ENCODE results near the gene SLC39A8.
"Not testable (repeated sequence)": the region's sequence is repeated elsewhere in the genome, so short reads cannot be mapped to it uniquely, and the experiment has no call there.

Gene SLC39A8

GRCh38 chr4:102344954-102345794 is at the start of gene SLC39A8:
Gene SLC39A8 (minus strand): TSS chr4:102345482. CDS start chr4:102344662, 820 bp downstream.
- TF ChIP-seq CTCF (IDR thresholded peaks at IDR 0.05; ENCODE audit: extremely low read depth, missing control alignments) = peak; percentile 66
- DNase-seq (ENCODE audit: low spot score) = peak; percentile 92

GRCh38 chr4:102392033-102392744 is 46.9 kb upstream of the SLC39A8 start:
- DNase-seq (ENCODE audit: low spot score) = no peak

GRCh38 chr4:102390438-102390837 is 45.2 kb upstream of the SLC39A8 start:
- peak; percentile 15 for DNase-seq (ENCODE audit: low spot score)
- no peak for TF ChIP-seq CTCF (IDR thresholded peaks at IDR 0.05; ENCODE audit: extremely low read depth, missing control alignments)

More at GRCh38 chr4:102392033-102392744, 46.9 kb upstream of the SLC39A8 start:
- no peak for TF ChIP-seq CTCF (IDR thresholded peaks at IDR 0.05; ENCODE audit: extremely low read depth, missing control alignments)

GRCh38 chr4:102388611-102389010 is 43.3 kb upstream of the SLC39A8 start:
- no peak for DNase-seq (ENCODE audit: low spot score)
- TF ChIP-seq CTCF (IDR thresholded peaks at IDR 0.05; ENCODE audit: extremely low read depth, missing control alignments) = no peak

- DNase-seq (ENCODE audit: low spot score) = no peak
- no peak for TF ChIP-seq CTCF (IDR thresholded peaks at IDR 0.05; ENCODE audit: extremely low read depth, missing control alignments)
These were observed 42.4 kb upstream of the SLC39A8 start for GRCh38 chr4:102387552-102388150.

DNA sequence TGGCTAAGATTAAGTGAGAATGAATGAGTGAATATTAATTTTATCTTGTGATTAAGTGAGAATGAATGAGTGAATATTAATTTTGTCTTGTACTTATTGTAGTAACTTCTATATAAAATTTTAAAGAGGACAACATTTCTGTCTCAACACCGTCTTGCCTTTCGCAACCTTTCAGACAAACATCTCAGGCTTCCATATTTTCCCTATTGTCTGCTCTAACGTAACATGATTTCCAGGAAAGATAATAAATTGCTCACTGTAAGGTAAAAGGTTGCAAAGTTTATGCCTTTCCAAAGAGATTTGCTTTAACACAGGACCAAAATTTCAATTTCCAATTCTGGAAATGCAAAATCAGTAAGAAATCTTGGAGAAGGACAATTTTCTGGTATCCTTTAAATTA is 41.7 kb upstream of the SLC39A8 start:
- no peak for TF ChIP-seq CTCF (IDR thresholded peaks at IDR 0.05; ENCODE audit: extremely low read depth, missing control alignments)
- no peak for DNase-seq (ENCODE audit: low spot score)

DNA sequence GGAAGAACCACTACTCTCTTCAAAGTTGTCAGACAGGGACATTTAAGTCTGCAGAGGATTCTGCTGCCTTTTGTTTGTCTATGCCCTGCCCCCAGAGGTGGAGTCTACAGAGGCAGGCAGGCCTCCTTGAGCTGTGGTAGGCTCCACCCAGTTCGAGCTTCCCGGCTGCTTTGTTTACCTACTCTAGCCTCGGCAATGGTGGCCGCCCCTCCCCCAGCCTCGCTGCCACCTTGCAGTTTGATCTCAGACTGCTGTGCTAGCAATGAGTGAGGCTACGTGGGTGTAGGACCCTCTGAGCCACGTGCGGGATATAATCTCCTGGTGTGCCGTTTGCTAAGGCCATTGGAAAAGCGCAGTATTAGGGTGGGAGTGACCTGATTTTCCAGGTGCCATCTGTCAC is 35.0 kb upstream of the SLC39A8 start:
- not testable (repeated sequence) for DNase-seq (ENCODE audit: low spot score)

Data from GM20000 (cell line).